Testis (tissue), 2 donors: ENCODE measurements around the gene TCIRG1.

ENCODE experiments used
- CTCF ChIP-seq, 3 experiments: fragments of 450-650 bp in 2 of 3; fragments of 200-600 bp in 1 of 3; sonication (generic) in 1 of 3; IDR thresholded peaks; one replicate each; pipeline ENCODE4 v1.5.1; 2016 to 2019; ENCODE audit warnings: antibody characterized with exemption in 3 of 3, mild to moderate bottlenecking in 2 of 3, moderate library complexity in 1 of 3
- POLR2A ChIP-seq: fragments of 450-650 bp; IDR thresholded peaks from one replicate; pipeline ENCODE4 v1.6.1; 2017; ENCODE audit warnings: antibody characterized with exemption, mild to moderate bottlenecking, moderate library complexity

GRCh38 chr11:68053117-68053516 is 14.3 kb downstream of the TCIRG1 start:
- no peak for TF ChIP-seq CTCF (IDR thresholded peaks at IDR 0.05)
- TF ChIP-seq POLR2A, result no peak
